IMR-90 (cell line): ENCODE data around the gene ITGAE. TPM values are rescaled to one million over a fixed set of nuclear protein-coding genes. Genes with fewer than 3 reads are reported as not detected.

ENCODE experiments used
- ATAC-seq: fragments of 200-7000 bp; cut with Tn5 transposase; 2 replicates; pipeline ENCODE4 v1.9.1; 2020; ENCODE audit warnings: low read depth, mild to moderate bottlenecking, moderate library complexity
- BruUV-seq: library from RNA; stranded (reverse); fragments of 400-500 nt; replicated peaks from 2 replicates; lab custom pipeline; 2021; lab: Mats Ljungman, UMichigan
- CTCF ChIA-PET: fragments of 300-600 bp; formaldehyde crosslinking; extraction: SDS; loops from one replicate; lab custom pipeline; 2021; ENCODE audit warnings: antibody characterized with exemption; lab: Yijun Ruan, JAX
- POLR2A ChIA-PET: fragments of 300-600 bp; sonication (Branson Sonifier 250); formaldehyde crosslinking; loops from one replicate; lab custom pipeline; 2022; ENCODE audit warnings: antibody characterized with exemption; ENCODE audit not compliant: unreplicated experiment; lab: Charles Lee
- DNase-seq: peaks from one replicate; pipeline ENCODE4 v3.0.0; 2013
- H2AFZ ChIP-seq: replicated peaks from 2 replicates; pipeline ENCODE3; 2013; ENCODE audit warnings: low read length, mild to moderate bottlenecking; ENCODE audit not compliant: poor library complexity
- H2AK5ac ChIP-seq: 2 replicates; pipeline ENCODE4 v1.6.1; 2013; ENCODE audit warnings: low read depth, low read length, inconsistent platforms
- H2AK9ac ChIP-seq: replicated peaks from 2 replicates; pipeline ENCODE3; 2013; ENCODE audit warnings: mild to moderate bottlenecking, low read depth, low read length, moderate library complexity; ENCODE audit not compliant: poor library complexity
- H2BK120ac ChIP-seq: 2 replicates; pipeline ENCODE4 v1.6.1; 2013; ENCODE audit warnings: low read depth, low read length, inconsistent platforms
- H2BK15ac ChIP-seq: 3 replicates; pipeline ENCODE4 v1.6.1; 2013; ENCODE audit warnings: low read depth, low read length, inconsistent platforms
- H2BK20ac ChIP-seq: 2 replicates; pipeline ENCODE4 v1.6.1; 2013; ENCODE audit warnings: low read depth, mild to moderate bottlenecking, inconsistent platforms, low read length, moderate library complexity
- H2BK5ac ChIP-seq: 2 replicates; pipeline ENCODE4 v1.6.1; 2013; ENCODE audit warnings: mild to moderate bottlenecking, low read depth, low read length, inconsistent platforms; ENCODE audit not compliant: poor library complexity, severe bottlenecking
- H3K14ac ChIP-seq: replicated peaks from 2 replicates; pipeline ENCODE4 v1.6.1; 2013; ENCODE audit warnings: low read depth, low read length, inconsistent platforms
- H3K18ac ChIP-seq: 2 replicates; pipeline ENCODE4 v1.6.1; 2013; ENCODE audit warnings: low read depth, low read length, control low read depth
- H3K23ac ChIP-seq: 2 replicates; pipeline ENCODE4 v1.6.1; 2013; ENCODE audit warnings: low read depth, low read length, inconsistent platforms
- H3K27ac ChIP-seq: 2 replicates; pipeline ENCODE4 v1.5.1; 2013; ENCODE audit warnings: mild to moderate bottlenecking, control low read depth, low read length; ENCODE audit not compliant: insufficient read depth
- H3K27me3 ChIP-seq: 2 replicates; pipeline ENCODE4 v1.6.1; 2013; ENCODE audit warnings: low read length; ENCODE audit not compliant: control insufficient read depth, insufficient read depth
- H3K36me3 ChIP-seq: 2 replicates; pipeline ENCODE4 v1.6.1; 2013; ENCODE audit warnings: low read length, mixed read lengths; ENCODE audit not compliant: control insufficient read depth, insufficient read depth
- H3K4ac ChIP-seq: 2 replicates; pipeline ENCODE4 v1.6.1; 2013; ENCODE audit warnings: low read depth, low read length, inconsistent platforms
- H3K4me1 ChIP-seq: 2 replicates; pipeline ENCODE4 v1.6.1; 2013; ENCODE audit warnings: low read length, mixed read lengths; ENCODE audit not compliant: control insufficient read depth, insufficient read depth
- H3K4me2 ChIP-seq: 2 replicates; pipeline ENCODE4 v1.6.1; 2013; ENCODE audit warnings: low read depth, mild to moderate bottlenecking, control low read depth, low read length, moderate library complexity
- H3K4me3 ChIP-seq: 2 replicates; pipeline ENCODE4 v1.5.1; 2013; ENCODE audit warnings: low read depth, mild to moderate bottlenecking, control low read depth, low read length, moderate library complexity; ENCODE audit not compliant: insufficient read depth
- H3K56ac ChIP-seq: 2 replicates; pipeline ENCODE4 v1.6.1; 2013; ENCODE audit warnings: low read length, inconsistent platforms; ENCODE audit not compliant: insufficient read depth; ENCODE audit errors: extremely low read depth
- H3K79me1 ChIP-seq, 2 experiments: 2 replicates each; pipeline ENCODE4 v1.6.1; 2013; ENCODE audit warnings: low read length in 2 of 2, inconsistent platforms in 1 of 2, low read depth in 1 of 2
- H3K9ac ChIP-seq: 2 replicates; pipeline ENCODE4 v1.6.1; 2013; ENCODE audit warnings: low read depth, low read length, control low read depth
- H3K9me1 ChIP-seq: 2 replicates; pipeline ENCODE4 v1.6.1; 2013; ENCODE audit warnings: low read length, inconsistent platforms; ENCODE audit not compliant: insufficient read depth
- H3K9me3 ChIP-seq: 2 replicates; pipeline ENCODE4 v1.6.1; 2013; ENCODE audit warnings: low read length; ENCODE audit not compliant: control insufficient read depth, insufficient read depth
- H4K20me1 ChIP-seq: 2 replicates; pipeline ENCODE4 v1.6.1; 2013; ENCODE audit warnings: low read length, inconsistent platforms; ENCODE audit not compliant: insufficient read depth
- H4K5ac ChIP-seq: 2 replicates; pipeline ENCODE4 v1.6.1; 2013; ENCODE audit warnings: mild to moderate bottlenecking, low read depth, low read length, control low read depth
- H4K8ac ChIP-seq, 2 experiments: 2 replicates each; pipeline ENCODE4 v1.6.1; 2013; ENCODE audit warnings: low read depth in 2 of 2, low read length in 2 of 2, control low read depth in 1 of 2, inconsistent platforms in 1 of 2
- H4K91ac ChIP-seq: 2 replicates; pipeline ENCODE4 v1.6.1; 2013; ENCODE audit warnings: low read depth, low read length, inconsistent platforms; ENCODE audit not compliant: insufficient read depth
- BHLHE40 ChIP-seq: fragments of 150-350 bp; IDR thresholded peaks from 2 replicates; pipeline ENCODE4 v1.6.1; 2016; ENCODE audit warnings: mild to moderate bottlenecking, low read depth, low read length
- CHD1 ChIP-seq: IDR thresholded peaks from 2 replicates; pipeline ENCODE4 v1.6.1; 2012; ENCODE audit warnings: low read depth, low read length, improper control_type of control experiment
- FOS ChIP-seq: fragments of 150-350 bp; IDR thresholded peaks from 2 replicates; pipeline ENCODE4 v1.6.1; 2016; ENCODE audit warnings: low read depth, low read length
- MAZ ChIP-seq: IDR thresholded peaks from 2 replicates; pipeline ENCODE4 v1.6.1; 2012; ENCODE audit warnings: low read depth, mild to moderate bottlenecking, low read length, improper control_type of control experiment, moderate library complexity, borderline replicate concordance
- POLR2A ChIP-seq: IDR thresholded peaks from 2 replicates; pipeline ENCODE4 v1.6.1; 2012; ENCODE audit warnings: mild to moderate bottlenecking, low read depth, low read length
- RAD21 ChIP-seq: IDR thresholded peaks from 2 replicates; pipeline ENCODE4 v1.6.1; 2012; ENCODE audit warnings: low read length, improper control_type of control experiment
- RCOR1 ChIP-seq: IDR thresholded peaks from 2 replicates; pipeline ENCODE4 v1.6.1; 2012; ENCODE audit warnings: mild to moderate bottlenecking, low read length, improper control_type of control experiment; ENCODE audit not compliant: insufficient replicate concordance
- RFX5 ChIP-seq: IDR thresholded peaks from 2 replicates; pipeline ENCODE4 v1.8.0; 2012; ENCODE audit warnings: low read depth, mild to moderate bottlenecking, low read length, moderate library complexity
- SMC3 ChIP-seq: fragments of 150-350 bp; IDR thresholded peaks from 2 replicates; pipeline ENCODE4 v1.6.1; 2016; ENCODE audit warnings: low read depth, mild to moderate bottlenecking, antibody characterized with exemption, low read length, moderate library complexity
- WGBS, 2 experiments: methylation state at CpG; one replicate each; pipeline versions ENCODE4 v1.1.5 to v1.1.7; 2013; ENCODE audit warnings: missing lambda C conversion rate in 2 of 2; ENCODE audit not compliant: insufficient read length in 1 of 2; ENCODE audit errors: extremely low coverage in 2 of 2; 5-methylcytosine and 5-hydroxymethylcytosine counted together
- dilution Hi-C: fragments of 300-500 bp; cut with HindIII; formaldehyde crosslinking; loops from one replicate; pipeline ENCODE4 v1.14.3; 2018; ENCODE audit warnings: low sequenced_read_pairs; ENCODE audit not compliant: unreplicated experiment
- in situ Hi-C: fragments of 300-500 bp; cut with MboI; formaldehyde crosslinking; loops from 3 replicates; pipeline ENCODE4 v1.14.3; 2019; ENCODE audit warnings: low sequenced_read_pairs, inconsistent platforms, mixed read lengths
- intact Hi-C: fragments of 100-400 bp; cut with micrococcal nuclease; formaldehyde crosslinking; loops from 2 replicates; pipeline ENCODE4 v1.10.0; 2022
- polyA plus RNA-seq, 3 experiments: library from polyadenylated mRNA; depleted of rRNA; stranded (reverse); fragments of >200 nt; gene quantifications; 2 replicates each; pipeline ENCODE4 v1.2.3, GENCODE V29; 2012; ENCODE audit warnings: low replicate concordance in 1 of 3
- total RNA-seq: library from RNA; depleted of rRNA; stranded (reverse); fragments of >200 nt; gene quantifications from 2 replicates; pipeline ENCODE4 v1.2.3, GENCODE V29; 2012
- TF ChIP-seq, protein P1 (sequence below): conservative IDR thresholded peaks from 2 replicates; pipeline ENCODE4 v1.5.1; 2012; ENCODE audit warnings: mild to moderate bottlenecking, low read depth, low read length, improper control_type of control experiment

The ITGAE gene
- total and polyA plus RNA-seq, 2 of the 4 experiments (the other 2 are of a cell fraction), result 54.1 to 60.8 TPM

GRCh38 chr17:3803308-3803640 lies 2.3 kb upstream of the ITGAE start:
- H2AK5ac ChIP-seq, result no peak overlapping the region
- TF ChIP-seq CHD1, result no peak
- TF ChIP-seq POLR2A, result no peak
- no peak for TF ChIP-seq RCOR1
- TF ChIP-seq FOS, result no peak
- no peak for TF ChIP-seq BHLHE40
- no peak for TF ChIP-seq RAD21
- TF ChIP-seq SMC3, result no peak
- TF ChIP-seq RFX5, result no peak
- no peak for TF ChIP-seq MAZ
- TF ChIP-seq, protein P1, sequence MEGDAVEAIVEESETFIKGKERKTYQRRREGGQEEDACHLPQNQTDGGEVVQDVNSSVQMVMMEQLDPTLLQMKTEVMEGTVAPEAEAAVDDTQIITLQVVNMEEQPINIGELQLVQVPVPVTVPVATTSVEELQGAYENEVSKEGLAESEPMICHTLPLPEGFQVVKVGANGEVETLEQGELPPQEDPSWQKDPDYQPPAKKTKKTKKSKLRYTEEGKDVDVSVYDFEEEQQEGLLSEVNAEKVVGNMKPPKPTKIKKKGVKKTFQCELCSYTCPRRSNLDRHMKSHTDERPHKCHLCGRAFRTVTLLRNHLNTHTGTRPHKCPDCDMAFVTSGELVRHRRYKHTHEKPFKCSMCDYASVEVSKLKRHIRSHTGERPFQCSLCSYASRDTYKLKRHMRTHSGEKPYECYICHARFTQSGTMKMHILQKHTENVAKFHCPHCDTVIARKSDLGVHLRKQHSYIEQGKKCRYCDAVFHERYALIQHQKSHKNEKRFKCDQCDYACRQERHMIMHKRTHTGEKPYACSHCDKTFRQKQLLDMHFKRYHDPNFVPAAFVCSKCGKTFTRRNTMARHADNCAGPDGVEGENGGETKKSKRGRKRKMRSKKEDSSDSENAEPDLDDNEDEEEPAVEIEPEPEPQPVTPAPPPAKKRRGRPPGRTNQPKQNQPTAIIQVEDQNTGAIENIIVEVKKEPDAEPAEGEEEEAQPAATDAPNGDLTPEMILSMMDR, result no peak
- H2BK15ac ChIP-seq, result peak overlapping the region; percentile 13; the same call in 1 of the 3 replicates
- ChIA-PET CTCF (interaction anchor here (0.7 kb wide), 1 partner anchor 65 kb away, joined by 3 read pairs; no protein-coding TSS in a partner anchor), POLR2A (no interaction called here)
- DNase-seq, result no peak
- peak overlapping the region; percentile 30; the same call in 1 of the 2 replicates for H3K18ac ChIP-seq
- in situ Hi-C loops, result loop anchor here (25.0 kb wide), 1 partner anchor 766 kb away; no protein-coding TSS in a partner anchor
- no peak overlapping the region for H2AFZ ChIP-seq
- no peak overlapping the region for H3K4me3 ChIP-seq
- no peaks in the 10 kb centered on the region for H3K9me3 ChIP-seq
- peaks cover 0 to 24% of the 10 kb centered on the region in 2 experiments; a peak in 2 of 4 replicates for H3K79me1 ChIP-seq
- H3K4me1 ChIP-seq, result peaks cover 25% of the 10 kb centered on the region
- no TSS peak for BruUV-seq
- H3K4ac ChIP-seq, result peak overlapping the region; percentile 56; the same call in 1 of the 2 replicates
- H3K23ac ChIP-seq, result 0 out of 2 replicates have a peak overlapping the region, but pooled peaks have one; percentile 57
- peak overlapping the region in 1 of 2 experiments; percentile 27; a peak in 1 of 4 replicates for H4K8ac ChIP-seq
- H3K9ac ChIP-seq, result no peak overlapping the region
- intact Hi-C loops, result loop anchor here (2.0 kb wide), 1 partner anchor 64 kb away; no protein-coding TSS in a partner anchor
- peaks cover 11% of the 10 kb centered on the region for H3K36me3 ChIP-seq
- ATAC-seq, result 0 out of 2 replicates have a peak, but pooled peaks have one; percentile 3
- H4K5ac ChIP-seq, result no peak overlapping the region
- no peak overlapping the region for H2BK20ac ChIP-seq
- peaks cover 18% of the 10 kb centered on the region for H4K20me1 ChIP-seq
- H2BK120ac ChIP-seq, result peak overlapping the region; percentile 1; the same call in 1 of the 2 replicates
- peak overlapping the region; percentile 66; the same call in 1 of the 2 replicates for H3K14ac ChIP-seq
- dilution Hi-C loops, result no loop called here
- WGBS, 2 experiments, result 68% methylated on average over 2 of the region's 5 CpGs; no CpG with 5 or more reads in 1 of the 2 experiments
- no peaks in the 10 kb centered on the region for H3K27me3 ChIP-seq
- H3K27ac ChIP-seq, result peak overlapping the region; percentile 33; the same call in 1 of the 2 replicates
- H3K9me1 ChIP-seq, result peaks cover 23% of the 10 kb centered on the region
- no peak overlapping the region for H2AK9ac ChIP-seq
- H4K91ac ChIP-seq, result no peak overlapping the region
- H3K4me2 ChIP-seq, result peak overlapping the region; percentile 67
- no peak overlapping the region for H3K56ac ChIP-seq
- peak overlapping the region; percentile 76 for H2BK5ac ChIP-seq
